ENCODE data around the gene ATAD3B. TPM values are rescaled to one million over a fixed set of nuclear protein-coding genes. Genes with fewer than 3 reads are reported as not detected.
A peak's percentile ranks its signal among the peaks of the same experiment; 100 is the strongest.

ATAD3B gene
- total and polyA plus RNA-seq, 2 of the 13 experiments (the other 11 are each of a cell fraction or from before 2014, with no cell fraction given) = 9.6 to 31.1 TPM

DNA sequence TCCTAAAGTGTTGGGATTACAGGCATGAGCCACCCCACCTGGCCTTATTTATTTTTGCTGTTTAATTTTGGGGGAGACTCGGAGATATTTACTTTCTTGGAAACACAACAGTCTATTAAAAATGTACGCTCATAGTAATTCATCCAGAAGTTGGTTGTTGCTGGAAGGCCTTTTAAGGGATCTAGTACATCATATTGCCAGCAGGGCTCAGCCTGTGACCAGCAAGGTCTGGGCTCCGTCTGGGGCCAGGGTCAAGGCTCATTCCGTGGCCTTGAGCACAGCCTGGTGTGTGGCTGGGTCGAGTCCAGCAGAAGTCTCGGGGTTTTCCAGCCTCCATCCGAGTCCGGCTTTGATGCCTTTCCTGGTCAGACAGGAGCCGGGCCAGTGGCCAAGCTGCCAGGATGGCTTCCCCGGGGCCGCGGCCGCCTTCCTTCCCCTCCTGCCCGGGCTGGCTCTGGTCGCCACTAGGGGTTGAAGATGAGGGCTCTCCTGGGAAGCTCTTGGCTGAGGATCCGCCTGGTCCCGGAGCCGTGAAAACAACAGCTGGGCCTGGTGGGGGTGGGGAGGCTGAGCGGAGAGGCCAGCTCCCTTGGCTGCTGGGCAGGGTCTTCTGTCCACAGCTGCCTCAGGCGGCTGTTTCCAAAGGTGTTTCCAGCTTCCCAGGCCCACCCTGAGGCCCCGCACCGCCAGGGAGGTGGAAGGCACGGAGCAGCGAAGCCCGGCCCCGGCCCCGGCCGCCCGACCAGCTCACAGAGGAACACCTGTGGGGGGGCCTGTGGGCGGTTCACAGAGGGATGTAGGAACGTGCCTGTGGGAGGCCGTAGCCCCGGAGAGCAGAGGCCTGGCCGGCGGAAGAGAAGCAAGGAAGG is 41.2 kb upstream of the ATAD3B start (continued):
- TF ChIP-seq DMTF1 (CRISPR knock-in tag; IDR thresholded peaks at IDR 0.05) (no peak), MAF1 (CRISPR knock-in tag; IDR thresholded peaks at IDR 0.05; ENCODE audit: borderline replicate concordance) (no peak), TRIM24 (CRISPR knock-in tag; IDR thresholded peaks at IDR 0.05) (no peak), ZNF451 (CRISPR knock-in tag; IDR thresholded peaks at IDR 0.05) (no peak), ZNF549 (CRISPR knock-in tag; IDR thresholded peaks at IDR 0.05) (no peak), NKX3-1 (CRISPR knock-in tag; IDR thresholded peaks at IDR 0.05) (no peak), ZXDC (CRISPR knock-in tag; IDR thresholded peaks at IDR 0.05) (0 out of 2 replicates have a peak, but pooled peaks have one; percentile 27), WIZ (CRISPR knock-in tag; IDR thresholded peaks at IDR 0.05) (no peak), ELF1 (CRISPR knock-in tag; IDR thresholded peaks at IDR 0.05) (no peak), NFIC (IDR thresholded peaks at IDR 0.05; ENCODE audit: low read length) (no peak), ZGPAT (CRISPR knock-in tag; IDR thresholded peaks at IDR 0.05) (peak; percentile 82; the same call in 1 of the 2 replicates), ARID4A (CRISPR knock-in tag; IDR thresholded peaks at IDR 0.05; ENCODE audit: borderline replicate concordance) (peak; percentile 28; the same call in 1 of the 2 replicates)
- TF ChIP-seq, protein P1, sequence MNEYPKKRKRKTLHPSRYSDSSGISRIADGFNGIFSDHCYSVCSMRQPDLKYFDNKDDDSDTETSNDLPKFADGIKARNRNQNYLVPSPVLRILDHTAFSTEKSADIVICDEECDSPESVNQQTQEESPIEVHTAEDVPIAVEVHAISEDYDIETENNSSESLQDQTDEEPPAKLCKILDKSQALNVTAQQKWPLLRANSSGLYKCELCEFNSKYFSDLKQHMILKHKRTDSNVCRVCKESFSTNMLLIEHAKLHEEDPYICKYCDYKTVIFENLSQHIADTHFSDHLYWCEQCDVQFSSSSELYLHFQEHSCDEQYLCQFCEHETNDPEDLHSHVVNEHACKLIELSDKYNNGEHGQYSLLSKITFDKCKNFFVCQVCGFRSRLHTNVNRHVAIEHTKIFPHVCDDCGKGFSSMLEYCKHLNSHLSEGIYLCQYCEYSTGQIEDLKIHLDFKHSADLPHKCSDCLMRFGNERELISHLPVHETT (CRISPR knock-in tag; conservative IDR thresholded peaks at IDR 0.05) = no peak
- TF ChIP-seq, protein P2, sequence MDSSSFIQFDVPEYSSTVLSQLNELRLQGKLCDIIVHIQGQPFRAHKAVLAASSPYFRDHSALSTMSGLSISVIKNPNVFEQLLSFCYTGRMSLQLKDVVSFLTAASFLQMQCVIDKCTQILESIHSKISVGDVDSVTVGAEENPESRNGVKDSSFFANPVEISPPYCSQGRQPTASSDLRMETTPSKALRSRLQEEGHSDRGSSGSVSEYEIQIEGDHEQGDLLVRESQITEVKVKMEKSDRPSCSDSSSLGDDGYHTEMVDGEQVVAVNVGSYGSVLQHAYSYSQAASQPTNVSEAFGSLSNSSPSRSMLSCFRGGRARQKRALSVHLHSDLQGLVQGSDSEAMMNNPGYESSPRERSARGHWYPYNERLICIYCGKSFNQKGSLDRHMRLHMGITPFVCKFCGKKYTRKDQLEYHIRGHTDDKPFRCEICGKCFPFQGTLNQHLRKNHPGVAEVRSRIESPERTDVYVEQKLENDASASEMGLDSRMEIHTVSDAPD (CRISPR knock-in tag; IDR thresholded peaks at IDR 0.05) = no peak
